Loucy (cell line): ENCODE data around the gene SHC1.

Experiments
- H2AFZ ChIP-seq: fragments of 200-600 bp; sonication (generic); 2 replicates; pipeline ENCODE4 v1.6.0; 2016; ENCODE audit warnings: antibody characterized with exemption, mild to moderate bottlenecking, low read length, moderate library complexity
- H3F3A ChIP-seq: fragments of 200-600 bp; 2 replicates; pipeline ENCODE4 v1.6.0; 2016; ENCODE audit warnings: antibody characterized with exemption, low read depth, mild to moderate bottlenecking
- H3K27me3 ChIP-seq: fragments of 200-600 bp; sonication (generic); 2 replicates; pipeline ENCODE4 v1.6.1; 2014; ENCODE audit warnings: low read length, mild to moderate bottlenecking; ENCODE audit not compliant: insufficient read depth, poor library complexity, severe bottlenecking
- H3K36me3 ChIP-seq: fragments of 200-600 bp; sonication (generic); 2 replicates; pipeline ENCODE4 v1.6.1; 2016; ENCODE audit warnings: low read length; ENCODE audit not compliant: insufficient read depth
- H3K4me1 ChIP-seq: fragments of 200-600 bp; sonication (generic); 2 replicates; pipeline ENCODE4 v1.5.1; 2014; ENCODE audit warnings: low read length, mild to moderate bottlenecking; ENCODE audit not compliant: insufficient read depth, poor library complexity, severe bottlenecking
- H3K4me2 ChIP-seq: fragments of 200-600 bp; sonication (generic); 2 replicates; pipeline ENCODE4 v1.6.0; 2014; ENCODE audit warnings: antibody characterized with exemption, low read length, low read depth, mild to moderate bottlenecking; ENCODE audit not compliant: poor library complexity, severe bottlenecking
- H3K4me3 ChIP-seq: fragments of 200-600 bp; sonication (generic); 2 replicates; pipeline ENCODE4 v1.5.1; 2014; ENCODE audit warnings: low read length, mild to moderate bottlenecking, mixed read lengths; ENCODE audit not compliant: poor library complexity, severe bottlenecking
- H3K79me2 ChIP-seq: fragments of 200-600 bp; sonication (generic); 2 replicates; pipeline ENCODE4 v1.6.1; 2014; ENCODE audit warnings: low read length; ENCODE audit not compliant: insufficient read depth
- H3K9ac ChIP-seq: fragments of 200-600 bp; sonication (generic); 2 replicates; pipeline ENCODE4 v1.6.0; 2014; ENCODE audit warnings: mild to moderate bottlenecking, low read depth, low read length, moderate library complexity; ENCODE audit not compliant: poor library complexity, severe bottlenecking
- H3K9me2 ChIP-seq: fragments of 200-600 bp; sonication (generic); replicated peaks from 2 replicates; pipeline ENCODE4 v1.6.1; 2016; ENCODE audit warnings: low read depth, low read length, mixed read lengths
- H3K9me3 ChIP-seq: fragments of 200-600 bp; sonication (generic); 2 replicates; pipeline ENCODE4 v1.6.1; 2014; ENCODE audit warnings: mild to moderate bottlenecking, antibody characterized with exemption, low read length, low read depth; ENCODE audit not compliant: insufficient read depth
- H4K20me1 ChIP-seq: fragments of 200-600 bp; sonication (generic); 2 replicates; pipeline ENCODE4 v1.6.0; 2014; ENCODE audit warnings: antibody characterized with exemption, low read length, mild to moderate bottlenecking; ENCODE audit not compliant: insufficient read depth, poor library complexity, severe bottlenecking
- CTCF ChIP-seq: fragments of 200-600 bp; sonication (generic); conservative IDR thresholded peaks from 2 replicates; pipeline ENCODE4 v1.5.1; 2014; ENCODE audit warnings: mild to moderate bottlenecking, antibody characterized with exemption, low read length
- EZH2phosphoT487 ChIP-seq: fragments of 200-600 bp; IDR thresholded peaks from 2 replicates; pipeline ENCODE4 v1.6.1; 2018; ENCODE audit warnings: antibody characterized with exemption, mild to moderate bottlenecking, moderate library complexity, borderline replicate concordance

Gene SHC1

GRCh38 chr1:155001675-155002463 lies 31.3 kb upstream of the SHC1 start:
- H3K9ac ChIP-seq = peak overlapping the region; percentile 81
- peaks cover 49% of the 10 kb centered on the region for H3K4me1 ChIP-seq
- H3K27me3 ChIP-seq = no peaks in the 10 kb centered on the region
- peaks cover 15% of the 10 kb centered on the region for H3F3A ChIP-seq
- peak overlapping the region; percentile 92 for H3K4me2 ChIP-seq
- peak overlapping the region; percentile 80; the same call in 1 of the 2 replicates for H2AFZ ChIP-seq
- TF ChIP-seq EZH2phosphoT487 = no peak
- peak; percentile 64 for TF ChIP-seq CTCF
- no peaks in the 10 kb centered on the region for H3K36me3 ChIP-seq
- no peaks in the 10 kb centered on the region for H3K9me2 ChIP-seq
- no peaks in the 10 kb centered on the region for H3K79me2 ChIP-seq
- no peaks in the 10 kb centered on the region for H4K20me1 ChIP-seq
- peak overlapping the region; percentile 76 for H3K4me3 ChIP-seq
- no peaks in the 10 kb centered on the region for H3K9me3 ChIP-seq

GRCh38 chr1:155001425-155001674 lies 30.8 kb upstream of the SHC1 start:
- Histone ChIP-seq H4K20me1 (no peaks in the 10 kb centered on the region), H3K9ac (peak overlapping the region; percentile 81), H3K4me2 (peak overlapping the region; percentile 92), H3K9me2 (no peaks in the 10 kb centered on the region), H2AFZ (peak overlapping the region; percentile 80), H3K4me3 (peak overlapping the region; percentile 76), H3K9me3 (no peaks in the 10 kb centered on the region), H3F3A (peaks cover 15% of the 10 kb centered on the region), H3K79me2 (no peaks in the 10 kb centered on the region), H3K27me3 (no peaks in the 10 kb centered on the region), H3K36me3 (no peaks in the 10 kb centered on the region), H3K4me1 (peaks cover 44% of the 10 kb centered on the region)
- TF ChIP-seq EZH2phosphoT487 = no peak
- TF ChIP-seq CTCF = no peak

- peak overlapping the region; percentile 80 for H2AFZ ChIP-seq
- H3K27me3 ChIP-seq = no peaks in the 10 kb centered on the region
Measured at GRCh38 chr1:155000726-155001424, 30.3 kb upstream of the SHC1 start.

More at GRCh38 chr1:155000726-155001424, 30.3 kb upstream of the SHC1 start:
- Histone ChIP-seq H3K4me3 (peak overlapping the region; percentile 76), H3K4me1 (peaks cover 40% of the 10 kb centered on the region), H4K20me1 (no peaks in the 10 kb centered on the region), H3F3A (peaks cover 19% of the 10 kb centered on the region), H3K4me2 (peak overlapping the region; percentile 92), H3K36me3 (no peaks in the 10 kb centered on the region), H3K9me3 (no peaks in the 10 kb centered on the region), H3K9ac (peak overlapping the region; percentile 81), H3K79me2 (no peaks in the 10 kb centered on the region), H3K9me2 (no peaks in the 10 kb centered on the region)
- TF ChIP-seq CTCF = no peak
- TF ChIP-seq EZH2phosphoT487 = no peak
